Stimulated activated CD4-positive, alpha-beta T cell treated with anti-CD3 and anti-CD28 coated beads, Interleukin-12 subunit alpha, Interleukin-12 subunit beta, amount 100 ng/mL, for 48 hours (primary cell): ENCODE results near the gene ZNF776.
"Not testable (repeated sequence)": the region's sequence is repeated elsewhere in the genome, so short reads cannot be mapped to it uniquely, and the experiment has no call there.

Experiments
- DNase-seq, 3 donors: peaks; one replicate each; pipeline ENCODE4 v3.0.0-alpha.2; 2020; ENCODE audit warnings: low read depth in 2 of 3, low spot score in 1 of 3

Gene ZNF776

DNA sequence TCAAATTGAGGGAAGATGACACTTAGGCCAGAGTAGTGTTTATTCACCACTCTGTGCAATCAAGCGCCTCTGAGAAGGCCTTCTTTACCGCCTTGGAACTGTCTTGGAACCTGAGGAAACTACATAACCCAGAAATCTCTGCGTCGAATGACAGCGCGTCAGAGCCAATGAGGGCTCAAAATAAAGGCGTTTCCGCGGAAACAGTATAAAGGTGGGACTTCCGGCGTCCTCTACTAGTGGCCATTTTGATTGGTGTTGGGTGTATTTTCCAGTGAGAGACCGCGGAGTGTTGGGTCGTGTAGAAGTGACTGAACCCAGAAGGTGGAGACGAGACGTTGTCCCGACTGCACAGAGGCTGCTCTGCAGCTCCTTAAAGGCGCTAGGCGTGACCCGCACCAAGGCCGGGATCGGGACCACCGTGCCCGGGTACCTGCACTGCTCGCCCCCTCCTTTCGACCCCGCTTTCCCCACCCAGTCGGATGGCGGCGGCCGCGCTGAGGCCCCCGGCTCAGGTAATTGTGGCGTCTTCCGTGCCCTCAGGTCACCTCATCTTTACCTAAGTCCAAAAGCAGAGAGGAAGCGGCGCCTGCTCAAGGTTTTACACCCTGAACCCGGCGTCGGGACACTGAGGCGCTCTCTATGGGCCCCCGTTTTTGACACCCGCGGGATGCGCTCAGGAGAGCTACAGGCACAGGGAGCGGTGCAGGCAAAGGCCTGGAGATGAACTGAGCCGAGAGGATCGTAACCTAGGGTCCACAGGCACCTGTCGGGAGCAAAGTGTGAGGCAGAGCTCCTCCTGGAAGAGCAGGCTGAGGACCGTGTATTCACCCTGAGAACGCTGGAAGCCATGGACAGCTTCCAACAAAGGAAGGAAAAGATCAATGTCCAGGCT, at the start of gene ZNF776:
Gene ZNF776, plus strand, starts transcription at position 236 of the 892 bp plus-strand sequence. Its CDS starts 244 bp downstream, at position 480.
- peak; percentile 64 to 71 (median 67) for DNase-seq

DNA sequence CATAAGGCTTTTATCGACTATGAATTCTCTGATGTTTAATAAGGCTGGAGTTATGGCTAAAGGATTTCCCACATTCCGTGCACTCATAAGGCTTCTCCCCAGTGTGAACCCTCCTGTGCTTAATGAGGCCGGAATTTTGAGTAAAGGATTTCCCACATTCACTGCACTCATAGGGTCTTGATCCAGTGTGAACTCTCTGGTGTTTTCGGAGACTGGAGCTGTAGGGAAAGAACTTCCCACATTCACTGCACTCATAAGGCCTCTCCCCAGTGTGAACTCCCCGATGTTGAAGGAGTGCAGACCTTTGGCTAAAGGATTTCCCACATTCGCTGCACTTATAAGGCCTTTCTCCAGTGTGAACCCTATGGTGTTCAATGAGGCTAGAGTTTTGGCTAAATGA, 45.0 kb upstream of the ZNF776 start:
- DNase-seq: no peak

DNA sequence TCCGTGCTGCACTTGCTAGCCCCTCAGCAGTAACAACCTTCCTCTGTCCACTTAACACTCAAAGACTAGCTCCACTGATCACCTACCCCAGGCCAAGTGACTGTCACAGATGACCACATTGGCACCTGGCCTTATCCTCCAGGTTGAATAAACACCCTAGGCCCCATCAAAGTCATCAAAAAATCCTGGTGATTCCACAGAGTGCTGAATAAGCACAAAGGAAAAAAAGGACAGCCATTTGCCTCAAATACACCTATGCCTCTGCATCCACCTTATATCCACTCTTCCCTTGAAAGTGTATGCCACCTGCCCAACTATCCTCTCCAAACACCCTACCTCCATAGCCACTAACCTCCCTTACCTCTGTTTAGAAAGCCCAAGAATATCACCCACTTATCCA, 40.3 kb upstream of the ZNF776 start:
- no peak for DNase-seq

DNA sequence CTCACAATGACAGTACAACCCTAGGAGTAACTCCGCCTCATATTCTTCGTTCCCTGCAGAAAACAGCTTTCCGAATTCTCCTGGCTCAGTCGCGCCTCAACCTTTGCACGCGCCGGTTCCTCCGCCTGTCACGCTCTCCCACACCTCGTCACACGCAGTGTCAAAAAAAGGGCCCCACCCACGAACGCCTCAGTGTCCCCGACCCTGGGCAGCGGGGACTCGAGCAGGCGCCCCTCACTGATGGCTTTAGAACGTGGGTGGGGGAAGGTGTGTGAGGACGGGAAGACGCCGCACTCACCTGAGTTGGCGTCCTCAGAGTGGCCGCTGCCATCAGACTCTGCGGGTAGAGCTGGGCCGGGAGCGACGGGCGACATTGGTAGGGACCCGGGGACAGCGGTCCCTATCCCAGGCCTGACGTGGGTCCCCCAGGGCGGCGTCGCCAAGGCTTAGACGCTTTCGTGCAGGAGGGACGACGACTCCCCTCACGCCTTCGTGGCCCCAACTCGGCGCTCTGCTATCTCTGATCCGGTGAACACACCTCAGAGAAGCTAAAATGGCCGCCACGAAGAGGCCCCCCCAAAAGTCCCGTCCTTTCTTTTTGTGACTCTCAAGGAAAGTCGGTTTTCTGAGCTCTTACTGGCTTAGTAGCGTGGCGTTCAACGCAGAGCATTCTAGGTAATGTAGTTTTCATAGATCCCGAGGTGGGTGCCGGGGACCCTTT, 37.8 kb upstream of the ZNF776 start, which contains the start of gene ZNF154:
Gene ZNF154, minus strand, starts transcription at position 564 of the 721 bp plus-strand sequence. Its CDS starts 233 bp downstream, at position 331.
- DNase-seq: no peak

DNA sequence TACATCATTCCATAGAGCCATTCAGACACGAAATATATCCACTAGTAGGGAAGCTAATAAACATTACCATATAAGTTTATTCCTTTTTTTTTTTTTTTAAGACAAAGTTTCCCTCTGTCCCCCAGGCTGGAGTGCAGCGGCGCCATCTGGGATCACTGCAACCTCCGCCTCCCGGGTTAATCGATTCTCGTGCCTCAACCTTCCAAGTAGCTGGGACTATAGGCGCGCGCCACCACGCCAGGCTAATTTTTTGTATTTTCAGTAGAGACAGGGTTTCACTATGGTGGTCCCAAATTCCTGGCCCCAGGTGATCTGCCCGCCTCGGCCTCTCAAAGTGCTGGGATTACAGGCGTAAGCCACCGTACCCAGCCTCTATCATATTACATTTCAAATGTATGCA, 37.0 kb upstream of the ZNF776 start:
- no peak for DNase-seq

DNA sequence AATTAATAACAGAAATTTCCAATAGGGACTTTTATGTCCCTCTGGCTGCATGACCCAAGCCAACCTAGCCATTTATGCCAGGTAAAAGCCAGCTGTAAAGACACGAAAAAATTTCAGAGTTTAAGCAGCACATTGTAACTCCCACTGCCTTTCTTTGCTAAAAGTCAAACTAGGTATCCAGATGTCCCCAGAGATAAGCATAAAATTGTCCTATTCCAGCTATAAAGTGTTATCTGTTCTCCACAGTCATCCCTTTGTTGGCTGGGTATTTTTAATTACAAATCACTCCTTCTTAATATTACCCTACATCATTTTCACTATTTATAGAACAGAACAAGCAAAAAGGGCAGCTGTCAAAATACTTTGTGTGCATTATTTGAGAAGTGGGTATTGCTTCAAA, 34.4 kb upstream of the ZNF776 start:
- no peak for DNase-seq

DNA sequence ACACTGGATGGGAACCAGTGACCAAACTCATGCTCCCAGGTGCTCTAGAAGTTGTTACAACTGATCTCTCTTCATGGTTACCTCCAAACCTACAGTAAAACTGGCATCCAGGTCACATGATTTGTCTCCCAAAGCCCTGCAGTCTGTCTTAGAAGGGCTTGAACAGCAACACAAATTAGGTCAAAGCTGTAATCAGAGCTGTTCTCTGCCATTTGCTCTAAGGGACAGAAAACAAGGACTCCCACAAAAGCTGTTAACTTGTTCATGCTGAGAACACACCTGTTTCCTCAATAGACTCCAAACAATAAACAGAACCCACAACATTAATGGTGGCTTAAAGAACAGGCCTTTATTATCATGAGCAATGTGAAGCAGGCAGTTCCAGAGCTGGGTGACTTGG, 27.2 kb upstream of the ZNF776 start:
- DNase-seq: no peak

DNA sequence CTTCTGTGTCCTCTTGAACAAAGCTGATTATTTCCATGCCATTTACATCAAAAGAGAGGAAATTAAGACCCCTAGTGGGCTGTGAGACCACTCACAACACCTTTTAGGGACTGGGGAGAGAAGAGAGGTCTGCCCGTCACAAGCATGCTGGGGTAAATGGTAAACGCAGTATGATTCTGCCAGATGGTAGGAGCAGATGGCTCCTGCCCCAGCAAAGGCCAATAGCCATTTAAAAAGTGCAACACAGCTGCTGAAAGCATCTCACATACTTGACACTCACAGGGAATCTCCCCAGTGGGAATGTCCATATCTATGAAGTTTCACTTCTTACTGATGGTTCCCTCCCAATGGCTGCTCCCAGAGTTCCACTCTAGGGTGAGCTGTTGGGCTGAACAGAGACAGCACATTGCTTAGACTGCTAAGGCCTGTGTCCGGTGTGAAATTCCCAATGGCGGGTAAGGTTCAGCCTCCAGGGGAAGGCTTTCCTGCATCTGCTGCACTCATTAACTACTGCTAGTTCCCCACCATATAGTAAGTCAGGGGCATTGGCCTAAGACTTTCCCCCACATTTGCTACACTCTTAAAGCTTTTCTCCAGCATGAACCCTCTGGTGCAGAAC, 26.6 kb upstream of the ZNF776 start:
- DNase-seq: no peak

DNA sequence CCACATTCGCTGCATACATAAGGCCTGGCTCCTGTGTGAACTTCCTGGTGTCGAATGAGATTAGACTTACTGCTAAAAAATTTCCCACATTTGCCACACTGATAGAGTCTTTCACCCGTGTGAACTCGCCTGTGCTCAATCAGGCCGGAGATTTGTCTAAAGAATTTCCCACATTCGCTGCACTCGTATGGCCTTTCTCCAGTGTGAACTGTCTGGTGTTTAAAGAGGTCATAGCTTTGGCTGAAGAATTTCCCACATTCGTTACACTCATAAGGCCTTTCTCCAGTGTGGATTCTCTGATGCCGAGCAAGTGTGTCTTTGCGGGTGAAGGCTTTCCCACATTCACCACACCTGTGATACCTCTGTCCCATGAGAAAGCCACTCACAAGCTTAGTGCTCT, 25.7 kb upstream of the ZNF776 start:
- DNase-seq: no peak

DNA sequence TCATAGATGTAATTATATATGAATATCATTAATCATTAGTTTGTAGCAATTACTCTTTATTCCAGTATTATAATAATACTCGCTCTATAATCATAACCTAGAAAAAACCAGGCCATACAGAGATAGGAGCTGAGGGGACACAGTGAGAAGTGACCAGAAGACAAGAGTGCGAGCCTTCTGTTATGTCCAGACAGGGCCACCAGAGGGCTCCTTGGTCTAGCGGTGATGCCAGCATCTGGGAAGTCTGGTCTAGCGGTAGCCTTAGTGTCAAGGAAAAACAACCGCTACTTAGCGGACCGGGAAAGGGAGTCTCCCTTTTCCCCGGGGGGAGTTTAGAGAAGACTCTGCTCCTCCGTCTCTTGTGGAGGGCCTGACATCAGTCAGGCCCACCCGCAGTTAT, 8.3 kb upstream of the ZNF776 start:
- peak in 2 of 3 donors; percentile 13 to 27 for DNase-seq

DNA sequence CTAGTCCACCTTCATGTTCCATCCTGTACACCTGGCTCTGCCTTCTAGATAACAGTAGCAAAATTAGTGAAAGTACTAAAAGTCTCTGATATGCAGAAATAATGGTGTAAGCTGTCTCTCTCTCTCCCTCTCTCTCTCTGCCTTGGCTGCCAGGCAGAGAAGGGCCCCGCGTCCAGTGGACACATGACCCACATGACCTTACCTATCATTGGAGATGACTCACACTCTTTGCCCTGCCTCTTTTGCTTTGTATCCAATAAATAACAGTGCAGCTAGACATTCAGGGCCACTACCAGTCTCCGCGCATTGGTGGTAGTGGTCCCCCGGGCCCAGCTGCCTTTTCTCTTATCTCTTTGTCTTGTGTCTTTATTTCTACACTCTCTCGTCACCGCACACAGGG, 7.8 kb upstream of the ZNF776 start:
- not testable (repeated sequence) for DNase-seq

DNA sequence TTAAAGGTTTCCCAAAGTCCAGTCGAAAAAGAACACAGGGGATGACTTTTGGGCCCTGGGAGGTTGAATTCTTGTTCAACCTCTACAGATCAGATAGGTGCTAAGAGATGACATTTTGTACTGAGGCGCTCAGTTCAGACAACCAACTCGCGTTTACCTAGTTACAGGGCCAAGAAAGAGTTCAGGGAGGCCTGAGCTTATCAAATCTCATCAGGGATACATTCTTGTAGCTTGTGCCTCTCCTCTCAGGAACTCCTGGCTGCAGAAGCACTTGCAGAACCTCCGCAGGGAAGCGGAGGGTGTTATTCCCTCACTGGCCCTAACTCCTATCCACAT, 825 bp downstream of the ZNF776 start:
- no peak for DNase-seq

DNA sequence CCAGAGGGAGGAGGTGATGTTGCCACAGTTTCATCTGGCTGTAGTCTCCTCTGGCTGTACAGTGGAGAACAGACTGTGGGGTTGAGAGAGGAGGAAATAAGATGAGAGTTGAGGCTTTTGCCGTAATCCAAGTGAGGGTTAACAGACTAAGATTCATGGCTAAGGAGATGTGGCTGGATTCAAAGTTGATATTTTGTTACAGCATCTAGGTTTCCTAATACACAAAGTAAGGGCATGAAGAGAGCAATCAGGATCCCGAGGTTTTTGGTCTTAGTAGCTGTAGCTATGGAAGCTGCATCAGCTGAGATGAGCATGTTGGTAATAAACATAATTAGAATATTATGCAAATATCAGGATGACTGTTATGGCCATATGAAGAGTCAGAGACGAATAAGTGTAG, 1.4 kb downstream of the ZNF776 start:
- no peak for DNase-seq

DNA sequence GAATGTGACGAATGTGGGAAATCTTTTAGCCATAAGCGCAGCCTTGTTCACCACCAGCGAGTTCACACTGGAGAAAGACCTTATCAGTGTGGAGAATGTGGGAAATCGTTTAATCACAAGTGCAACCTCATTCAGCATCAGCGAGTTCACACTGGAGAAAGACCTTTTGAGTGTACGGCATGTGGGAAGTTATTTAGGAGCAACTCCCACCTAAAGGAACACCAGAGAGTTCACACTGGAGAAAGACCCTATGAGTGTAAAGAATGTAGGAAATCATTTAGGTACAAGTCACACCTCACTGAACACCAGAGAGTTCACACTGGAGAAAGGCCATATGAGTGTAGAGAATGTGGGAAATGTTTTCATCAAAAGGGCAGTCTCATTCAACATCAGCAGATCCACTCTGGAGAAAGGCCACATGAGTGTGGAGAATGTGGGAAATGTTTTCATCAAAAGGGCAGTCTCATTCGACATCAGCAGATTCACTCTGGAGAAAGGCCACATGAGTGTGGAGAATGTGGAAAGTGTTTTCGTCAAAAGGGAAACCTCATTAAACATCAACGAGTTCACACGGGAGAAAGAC, 7.6 kb downstream of the ZNF776 start:
- DNase-seq: no peak

DNA sequence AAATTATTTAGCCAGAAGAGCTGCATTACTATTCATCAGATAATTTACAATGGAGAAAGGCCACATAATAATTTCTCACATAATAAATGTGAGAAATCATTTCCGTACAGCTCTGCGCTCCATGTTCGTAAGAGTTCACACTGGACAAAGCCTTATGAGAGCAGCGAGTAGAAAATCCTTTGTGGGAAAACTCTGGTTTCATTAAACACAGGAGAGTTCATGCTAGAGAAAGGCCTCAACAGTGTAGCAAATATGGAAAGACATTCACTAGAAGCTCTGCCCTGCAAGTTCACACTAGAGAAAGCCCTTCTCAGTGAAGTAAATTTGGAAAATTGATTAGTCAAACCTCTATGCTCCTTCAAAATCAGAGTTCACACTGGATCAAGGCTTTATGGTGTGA, 8.4 kb downstream of the ZNF776 start:
- DNase-seq: no peak

DNA sequence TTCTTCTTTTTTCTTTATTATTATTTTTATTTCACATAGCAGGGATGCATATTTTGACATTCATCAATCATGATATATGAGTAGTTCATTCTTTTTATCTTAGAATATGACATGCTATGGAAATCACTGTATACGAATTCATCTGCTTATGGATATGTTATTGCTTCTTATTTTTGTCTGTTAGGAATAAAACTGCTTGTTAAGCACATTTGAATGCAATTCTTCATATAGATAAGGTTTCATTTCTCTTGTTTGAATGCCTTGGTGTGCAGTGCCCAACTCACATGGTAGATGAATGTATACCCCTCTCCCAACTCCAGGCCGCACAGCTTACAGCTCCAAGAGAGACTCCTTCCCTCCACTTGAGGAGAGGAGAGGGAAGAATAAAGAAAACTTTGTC, 11.3 kb downstream of the ZNF776 start:
- DNase-seq: no peak

DNA sequence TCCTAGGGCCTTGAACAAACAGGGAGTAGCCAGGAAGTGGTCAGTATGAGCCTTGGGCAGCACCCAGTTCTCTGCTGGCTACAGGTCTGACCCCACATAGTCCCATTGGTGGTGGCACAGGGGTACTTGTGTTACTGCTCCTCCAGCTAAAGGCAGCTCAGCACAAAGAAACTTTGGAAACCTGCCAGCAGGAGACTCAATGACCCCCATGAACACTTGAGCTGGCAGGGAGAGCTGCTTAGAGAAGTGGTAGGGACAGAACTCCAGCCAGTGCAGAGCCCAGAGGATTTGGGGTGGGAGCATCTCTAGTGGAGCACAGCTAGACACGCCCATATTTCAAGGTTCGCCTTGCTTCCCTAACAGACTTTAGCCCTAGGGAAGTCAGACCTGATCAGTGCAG, 12.5 kb downstream of the ZNF776 start:
- no peak for DNase-seq

DNA sequence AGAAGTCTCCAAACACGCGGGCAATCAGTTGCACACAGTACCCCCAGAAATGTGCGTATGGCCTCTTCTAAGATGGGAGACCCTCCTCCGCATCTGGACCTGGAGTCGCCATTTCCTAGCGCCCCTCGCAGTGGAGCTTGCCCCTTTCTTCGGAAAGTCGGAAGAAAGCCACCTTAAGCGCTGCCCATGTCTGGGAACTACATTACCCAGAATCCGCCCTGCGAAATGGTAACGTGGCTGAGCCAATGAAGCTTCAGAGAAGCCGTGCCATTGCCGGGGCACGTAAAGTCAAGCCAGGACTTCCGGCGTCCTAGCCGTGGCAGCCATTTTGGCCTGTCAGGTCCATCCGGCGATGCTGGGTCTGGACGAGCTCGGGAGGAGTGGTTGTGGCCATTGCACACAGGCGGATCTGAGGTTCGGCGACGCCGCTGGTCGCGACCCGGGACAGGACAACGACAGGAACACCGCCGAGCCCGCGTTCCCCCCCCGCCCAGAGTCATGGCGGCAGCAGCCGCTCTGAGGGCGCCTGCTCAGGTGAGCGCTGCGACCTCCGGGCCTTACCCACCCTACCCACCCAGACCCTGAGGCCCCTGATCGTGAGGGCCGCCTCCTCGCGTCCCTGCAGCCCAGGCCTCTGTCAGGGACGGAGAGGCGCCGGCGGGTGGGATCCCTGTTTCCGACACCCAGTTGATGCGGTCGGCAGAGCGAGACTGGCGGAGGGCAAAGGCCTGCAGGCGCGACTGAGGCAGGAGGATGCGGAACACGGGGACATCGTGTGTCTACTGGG, 22.9 kb downstream of the ZNF776 start, which contains the start of gene ZNF586:
Gene ZNF586, plus strand, starts transcription at position 332 of the 787 bp plus-strand sequence. Its CDS starts 167 bp downstream, at position 499.
- DNase-seq: peak; percentile 71 to 82 (median 80)

DNA sequence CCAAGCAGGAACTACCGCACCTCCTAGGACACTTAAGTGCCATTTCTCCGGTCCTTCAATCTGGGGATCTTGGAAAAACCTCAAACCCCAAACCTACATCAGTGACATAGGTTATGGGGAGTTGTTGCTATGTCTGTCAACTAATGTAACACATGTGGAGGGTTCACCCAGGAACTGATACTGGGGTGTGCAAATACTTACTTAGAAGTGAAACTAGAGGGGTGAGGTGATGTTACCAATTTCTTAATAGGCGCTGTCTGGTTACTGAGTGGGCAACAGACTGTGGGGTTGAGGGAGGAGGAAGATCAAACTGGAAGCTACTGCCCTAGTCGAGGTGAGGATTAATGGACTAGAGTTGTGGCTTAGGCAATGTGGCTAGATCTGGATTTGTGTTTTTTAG, 24.8 kb downstream of the ZNF776 start:
- no peak for DNase-seq

DNA sequence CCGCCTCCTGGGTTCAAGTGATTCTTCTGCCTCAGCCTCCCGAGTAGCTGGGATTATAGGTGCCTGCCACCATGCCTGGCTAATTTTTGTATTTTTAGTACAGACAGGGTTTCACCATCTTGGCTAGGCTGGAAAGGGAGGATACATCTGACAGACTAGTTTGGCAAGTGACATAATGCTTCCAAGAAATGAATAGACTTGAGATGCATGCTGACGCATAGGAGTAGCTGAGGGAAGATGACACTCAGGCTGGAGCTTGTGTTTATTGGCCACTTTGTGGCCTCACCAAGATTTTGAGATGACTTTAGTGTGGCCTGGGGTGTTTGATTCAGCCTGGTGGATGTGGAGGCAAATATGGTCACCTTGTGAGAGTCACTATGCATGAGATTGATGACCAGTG, 26.9 kb downstream of the ZNF776 start:
- no peak for DNase-seq
